ENCODE data around the gene PACS1. TPM values are rescaled to one million over a fixed set of nuclear protein-coding genes. Genes with fewer than 3 reads are reported as not detected.

The PACS1 gene
- total RNA-seq, 3 donors from 2014 or later (not counting 1 experiment from before 2014, with no cell fraction given) = 176 to 204 (median 186) TPM

DNA sequence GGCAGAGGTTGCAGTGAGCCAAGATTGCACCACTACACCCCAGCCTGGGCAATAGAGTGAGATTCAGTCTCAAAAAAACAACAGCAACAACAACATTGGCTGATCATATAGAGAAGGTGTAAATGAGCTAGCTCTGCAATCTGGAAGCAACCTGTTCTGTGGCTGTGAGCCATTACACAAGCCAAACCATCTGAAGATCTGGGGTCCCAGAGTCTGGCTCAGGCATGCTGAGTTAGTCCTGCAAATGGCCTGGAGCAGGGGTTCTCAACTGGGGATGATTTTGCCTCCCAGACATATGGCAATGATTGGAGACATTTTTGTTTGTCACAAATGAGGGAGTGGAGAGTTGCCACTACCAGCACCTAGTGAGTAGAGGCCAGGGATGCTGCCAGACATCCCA, 156.0 kb downstream of the PACS1 start:
- Histone ChIP-seq H3K27me3 (ENCODE audit: control insufficient read depth, insufficient read depth, low read length) (no peaks in the 10 kb centered on the region), H3K36me3 (ENCODE audit: control insufficient read depth, insufficient read depth, low read length) (peaks cover 57% of the 10 kb centered on the region), H3K27ac (ENCODE audit: low read length) (no peak overlapping the region), H3K4me3 (ENCODE audit: low read length) (no peak overlapping the region), H3K9me3 (ENCODE audit: control insufficient read depth, insufficient read depth, low read length) (no peaks in the 10 kb centered on the region), H3K4me1 (ENCODE audit: control insufficient read depth, insufficient read depth, low read length) (peaks cover 11% of the 10 kb centered on the region)
- Mint-ChIP-seq H3K4me1 (peaks cover 11% of the 10 kb centered on the region in 2 donors), H3K36me3 (no peaks in the 10 kb centered on the region), H3K4me3 (no peak overlapping the region), H3K27me3 (ENCODE audit: low read depth in 2 of 2) (no peaks in the 10 kb centered on the region), H3K27ac (peak overlapping the region in 1 of 2 donors; percentile 14), H3K9me3 (no peaks in the 10 kb centered on the region)
- TF ChIP-seq, protein P1, sequence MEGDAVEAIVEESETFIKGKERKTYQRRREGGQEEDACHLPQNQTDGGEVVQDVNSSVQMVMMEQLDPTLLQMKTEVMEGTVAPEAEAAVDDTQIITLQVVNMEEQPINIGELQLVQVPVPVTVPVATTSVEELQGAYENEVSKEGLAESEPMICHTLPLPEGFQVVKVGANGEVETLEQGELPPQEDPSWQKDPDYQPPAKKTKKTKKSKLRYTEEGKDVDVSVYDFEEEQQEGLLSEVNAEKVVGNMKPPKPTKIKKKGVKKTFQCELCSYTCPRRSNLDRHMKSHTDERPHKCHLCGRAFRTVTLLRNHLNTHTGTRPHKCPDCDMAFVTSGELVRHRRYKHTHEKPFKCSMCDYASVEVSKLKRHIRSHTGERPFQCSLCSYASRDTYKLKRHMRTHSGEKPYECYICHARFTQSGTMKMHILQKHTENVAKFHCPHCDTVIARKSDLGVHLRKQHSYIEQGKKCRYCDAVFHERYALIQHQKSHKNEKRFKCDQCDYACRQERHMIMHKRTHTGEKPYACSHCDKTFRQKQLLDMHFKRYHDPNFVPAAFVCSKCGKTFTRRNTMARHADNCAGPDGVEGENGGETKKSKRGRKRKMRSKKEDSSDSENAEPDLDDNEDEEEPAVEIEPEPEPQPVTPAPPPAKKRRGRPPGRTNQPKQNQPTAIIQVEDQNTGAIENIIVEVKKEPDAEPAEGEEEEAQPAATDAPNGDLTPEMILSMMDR (IDR thresholded peaks at IDR 0.05) = no peak
- DNase-seq (no peak), ATAC-seq (no peak)
- intact Hi-C loops (cut with micrococcal nuclease) = no loop called here

DNA sequence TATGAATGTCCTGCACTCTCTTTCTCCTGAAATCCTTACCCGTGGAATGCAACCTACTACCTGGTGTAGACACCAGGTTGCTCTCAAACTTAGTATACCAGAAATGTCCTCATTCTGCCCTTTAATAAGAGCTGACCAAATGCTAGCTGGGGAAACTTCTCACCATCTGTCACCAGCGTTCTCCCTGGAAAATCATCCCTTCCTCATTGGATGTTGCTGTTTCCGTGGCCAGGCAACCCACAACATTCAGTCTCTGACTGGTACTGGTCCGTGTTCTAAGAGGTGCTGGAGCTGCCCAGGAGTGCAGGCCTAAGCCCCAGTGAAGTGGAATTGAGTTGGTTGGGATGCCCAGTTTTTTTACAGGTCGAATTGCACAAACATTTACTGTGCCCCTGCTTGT, 157.6 kb downstream of the PACS1 start:
- Mint-ChIP-seq H3K4me3 (no peak overlapping the region), H3K36me3 (peaks cover 13% of the 10 kb centered on the region), H3K27me3 (ENCODE audit: low read depth in 2 of 2) (no peaks in the 10 kb centered on the region), H3K9me3 (no peaks in the 10 kb centered on the region), H3K4me1 (peaks cover under 1 to 1% of the 10 kb centered on the region in 2 donors), H3K27ac (no peak overlapping the region)
- intact Hi-C loops (cut with micrococcal nuclease) = no loop called here
- H3K27me3 ChIP-seq (ENCODE audit: control insufficient read depth, insufficient read depth, low read length) = no peaks in the 10 kb centered on the region
- 97% methylated on average over 5 of the region's 5 CpGs for WGBS (ENCODE audit: insufficient coverage)
- H3K27ac ChIP-seq (ENCODE audit: low read length) = no peak overlapping the region
- peaks cover 66% of the 10 kb centered on the region for H3K36me3 ChIP-seq (ENCODE audit: control insufficient read depth, insufficient read depth, low read length)
- TF ChIP-seq, protein P1 (IDR thresholded peaks at IDR 0.05) = no peak
- no peaks in the 10 kb centered on the region for H3K9me3 ChIP-seq (ENCODE audit: control insufficient read depth, insufficient read depth, low read length)
- no peak for DNase-seq
- no peak overlapping the region for H3K4me3 ChIP-seq (ENCODE audit: low read length)
- peaks cover 4% of the 10 kb centered on the region for H3K4me1 ChIP-seq (ENCODE audit: control insufficient read depth, insufficient read depth, low read length)
- ATAC-seq = no peak

DNA sequence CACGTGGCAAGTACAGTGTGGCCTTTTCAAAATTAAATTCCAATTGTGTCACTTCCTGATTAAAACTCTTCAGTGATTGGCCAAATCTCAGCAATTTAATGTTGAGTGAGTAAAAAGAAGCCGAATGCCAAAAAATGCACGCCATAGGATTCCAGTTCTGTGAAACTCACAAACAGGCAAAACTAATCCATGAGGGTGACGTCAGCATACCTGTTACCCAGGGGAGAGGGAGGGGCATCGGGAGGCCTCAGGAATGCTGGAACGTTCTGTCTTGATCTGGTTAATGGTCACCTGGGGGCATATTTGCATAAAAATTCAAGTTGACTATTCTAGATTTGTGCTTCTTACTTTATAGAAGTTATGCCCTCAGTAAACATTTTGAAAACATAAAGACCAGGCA, 158.4 kb downstream of the PACS1 start:
- peaks cover 13% of the 10 kb centered on the region for H3K36me3 Mint-ChIP-seq
- no peak overlapping the region for H3K4me3 Mint-ChIP-seq
- no peak overlapping the region for H3K27ac Mint-ChIP-seq
- no peaks in the 10 kb centered on the region for H3K27me3 ChIP-seq (ENCODE audit: control insufficient read depth, insufficient read depth, low read length)
- H3K27me3 Mint-ChIP-seq (ENCODE audit: low read depth in 2 of 2) = no peaks in the 10 kb centered on the region
- no peak overlapping the region for H3K4me3 ChIP-seq (ENCODE audit: low read length)
- no peaks in the 10 kb centered on the region for H3K9me3 Mint-ChIP-seq
- H3K27ac ChIP-seq (ENCODE audit: low read length) = no peak overlapping the region
- peaks cover 74% of the 10 kb centered on the region for H3K36me3 ChIP-seq (ENCODE audit: control insufficient read depth, insufficient read depth, low read length)
- H3K4me1 ChIP-seq (ENCODE audit: control insufficient read depth, insufficient read depth, low read length) = no peaks in the 10 kb centered on the region
- intact Hi-C loops (cut with micrococcal nuclease) = no loop called here
- TF ChIP-seq, protein P1 (IDR thresholded peaks at IDR 0.05) = no peak
- 97% methylated on average over 6 of the region's 6 CpGs for WGBS (ENCODE audit: insufficient coverage)
- ATAC-seq (no peak), DNase-seq (no peak)
- no peaks in the 10 kb centered on the region for H3K4me1 Mint-ChIP-seq
- no peaks in the 10 kb centered on the region for H3K9me3 ChIP-seq (ENCODE audit: control insufficient read depth, insufficient read depth, low read length)

DNA sequence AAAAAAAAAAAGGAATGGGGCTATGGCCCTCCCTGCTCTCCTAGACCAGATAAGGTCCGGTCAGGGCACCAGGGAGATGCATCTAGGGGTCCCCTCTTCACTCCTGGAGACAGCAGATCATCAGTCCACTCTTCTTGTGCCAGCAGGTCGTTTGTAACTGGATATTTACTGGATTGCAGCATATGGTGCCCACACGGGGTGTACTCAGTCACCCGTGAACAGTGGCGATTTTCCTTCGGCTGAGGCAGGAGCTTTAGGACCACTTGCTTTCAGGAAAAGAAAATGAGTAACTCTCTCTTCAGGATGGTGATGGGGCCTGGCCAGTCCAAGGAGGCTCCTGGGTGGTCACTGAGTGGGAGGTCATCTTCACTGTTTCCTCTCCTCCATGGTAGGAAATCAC, 160.1 kb downstream of the PACS1 start:
- Histone ChIP-seq H3K27me3 (ENCODE audit: control insufficient read depth, insufficient read depth, low read length) (no peaks in the 10 kb centered on the region), H3K9me3 (ENCODE audit: control insufficient read depth, insufficient read depth, low read length) (no peaks in the 10 kb centered on the region), H3K36me3 (ENCODE audit: control insufficient read depth, insufficient read depth, low read length) (peaks cover 81% of the 10 kb centered on the region), H3K4me3 (ENCODE audit: low read length) (no peak overlapping the region), H3K4me1 (ENCODE audit: control insufficient read depth, insufficient read depth, low read length) (no peaks in the 10 kb centered on the region), H3K27ac (ENCODE audit: low read length) (no peak overlapping the region)
- H3K36me3 Mint-ChIP-seq = peaks cover 13% of the 10 kb centered on the region
- no peaks in the 10 kb centered on the region for H3K9me3 Mint-ChIP-seq
- H3K4me1 Mint-ChIP-seq = no peaks in the 10 kb centered on the region
- intact Hi-C loops (cut with micrococcal nuclease) = no loop called here
- WGBS (ENCODE audit: insufficient coverage) = 92% methylated on average over 6 of the region's 6 CpGs
- ATAC-seq (no peak), DNase-seq (no peak)
- no peak overlapping the region for H3K27ac Mint-ChIP-seq
- TF ChIP-seq, protein P1 (IDR thresholded peaks at IDR 0.05) = no peak
- no peak overlapping the region for H3K4me3 Mint-ChIP-seq
- H3K27me3 Mint-ChIP-seq (ENCODE audit: low read depth in 2 of 2) = no peaks in the 10 kb centered on the region
